HEK293T (cell line): ENCODE data around the gene CCM2L.

ENCODE experiments used
- ARNT ChIP-seq: fragments of 450-650 bp; IDR thresholded peaks from 2 replicates; pipeline ENCODE4 v1.6.1; 2017; ENCODE audit warnings: mild to moderate bottlenecking
- BHLHE40 ChIP-seq: fragments of 450-650 bp; IDR thresholded peaks from 2 replicates; pipeline ENCODE4 v1.6.1; 2016; ENCODE audit warnings: mild to moderate bottlenecking, moderate library complexity, borderline replicate concordance
- LEF1 ChIP-seq: fragments of 450-650 bp; IDR thresholded peaks from 2 replicates; pipeline ENCODE4 v1.6.1; 2017; ENCODE audit warnings: mild to moderate bottlenecking, borderline replicate concordance
- SP1 ChIP-seq: fragments of 450-650 bp; IDR thresholded peaks from 2 replicates; pipeline ENCODE4 v1.6.1; 2017
- SUZ12 ChIP-seq: fragments of 450-650 bp; IDR thresholded peaks from 2 replicates; pipeline ENCODE4 v1.6.1; 2016; ENCODE audit warnings: mild to moderate bottlenecking
- TF ChIP-seq, protein P1 (sequence below): fragments of 450-650 bp; IDR thresholded peaks from 2 replicates; pipeline ENCODE4 v1.6.1; 2016

DNA sequence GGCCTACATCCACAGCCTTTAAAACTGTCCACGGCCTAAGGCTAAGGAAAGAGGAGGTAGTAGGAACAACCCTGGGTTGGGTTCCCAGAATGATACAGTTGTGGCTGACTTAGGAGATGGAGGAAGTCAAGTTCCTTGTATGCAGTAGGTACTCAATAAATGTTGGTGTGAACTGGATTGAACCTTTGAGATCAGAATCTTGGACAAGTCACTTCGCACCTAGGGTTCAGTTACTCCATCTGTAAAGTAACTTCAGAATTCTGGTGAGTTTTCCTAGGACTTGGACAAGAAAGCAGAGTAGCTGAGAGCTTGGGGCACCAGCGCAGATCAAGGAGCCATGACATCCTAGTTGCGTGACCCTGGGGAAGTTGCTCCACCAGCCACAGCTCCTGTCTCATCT, 33.2 kb upstream of the CCM2L start:
- TF ChIP-seq, protein P1, sequence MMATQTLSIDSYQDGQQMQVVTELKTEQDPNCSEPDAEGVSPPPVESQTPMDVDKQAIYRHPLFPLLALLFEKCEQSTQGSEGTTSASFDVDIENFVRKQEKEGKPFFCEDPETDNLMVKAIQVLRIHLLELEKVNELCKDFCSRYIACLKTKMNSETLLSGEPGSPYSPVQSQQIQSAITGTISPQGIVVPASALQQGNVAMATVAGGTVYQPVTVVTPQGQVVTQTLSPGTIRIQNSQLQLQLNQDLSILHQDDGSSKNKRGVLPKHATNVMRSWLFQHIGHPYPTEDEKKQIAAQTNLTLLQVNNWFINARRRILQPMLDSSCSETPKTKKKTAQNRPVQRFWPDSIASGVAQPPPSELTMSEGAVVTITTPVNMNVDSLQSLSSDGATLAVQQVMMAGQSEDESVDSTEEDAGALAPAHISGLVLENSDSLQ, result no peak
- no peak for TF ChIP-seq LEF1
- TF ChIP-seq BHLHE40, result no peak
- no peak for TF ChIP-seq SP1
- no peak for TF ChIP-seq ARNT
- TF ChIP-seq SUZ12, result no peak
